Duodenal mucosa (tissue), 2 donors: ENCODE data around the gene HTRA3.

Experiments
- H3K27ac ChIP-seq: one replicate; pipeline ENCODE4 v1.7.0; 2013; ENCODE audit warnings: low read depth, low read length
- H3K27me3 ChIP-seq, 2 donors: one replicate each; pipeline ENCODE4 v1.7.0; 2013; ENCODE audit warnings: low read length in 2 of 2, control low read depth in 1 of 2; ENCODE audit not compliant: insufficient read depth in 2 of 2, control insufficient read depth in 1 of 2
- H3K36me3 ChIP-seq, 2 donors: one replicate each; pipeline ENCODE4 v1.7.0; 2013; ENCODE audit warnings: low read length in 2 of 2, control low read depth in 1 of 2; ENCODE audit not compliant: insufficient read depth in 2 of 2, control insufficient read depth in 1 of 2
- H3K4me1 ChIP-seq, 2 donors: one replicate each; pipeline ENCODE4 v1.7.0; 2013; ENCODE audit warnings: low read length in 2 of 2, control low read depth in 1 of 2; ENCODE audit not compliant: insufficient read depth in 2 of 2, control insufficient read depth in 1 of 2
- H3K4me3 ChIP-seq, 2 donors: one replicate each; pipeline ENCODE4 v1.7.0; 2013; ENCODE audit warnings: low read length in 2 of 2, low read depth in 1 of 2
- H3K9ac ChIP-seq, 2 donors: one replicate each; pipeline ENCODE4 v1.7.0; 2013; ENCODE audit warnings: low read length in 2 of 2, low read depth in 1 of 2
- H3K9me3 ChIP-seq, 2 donors: one replicate each; pipeline ENCODE4 v1.7.0; 2013; ENCODE audit warnings: low read length in 2 of 2, control low read depth in 1 of 2; ENCODE audit not compliant: control insufficient read depth in 1 of 2

The HTRA3 gene

DNA sequence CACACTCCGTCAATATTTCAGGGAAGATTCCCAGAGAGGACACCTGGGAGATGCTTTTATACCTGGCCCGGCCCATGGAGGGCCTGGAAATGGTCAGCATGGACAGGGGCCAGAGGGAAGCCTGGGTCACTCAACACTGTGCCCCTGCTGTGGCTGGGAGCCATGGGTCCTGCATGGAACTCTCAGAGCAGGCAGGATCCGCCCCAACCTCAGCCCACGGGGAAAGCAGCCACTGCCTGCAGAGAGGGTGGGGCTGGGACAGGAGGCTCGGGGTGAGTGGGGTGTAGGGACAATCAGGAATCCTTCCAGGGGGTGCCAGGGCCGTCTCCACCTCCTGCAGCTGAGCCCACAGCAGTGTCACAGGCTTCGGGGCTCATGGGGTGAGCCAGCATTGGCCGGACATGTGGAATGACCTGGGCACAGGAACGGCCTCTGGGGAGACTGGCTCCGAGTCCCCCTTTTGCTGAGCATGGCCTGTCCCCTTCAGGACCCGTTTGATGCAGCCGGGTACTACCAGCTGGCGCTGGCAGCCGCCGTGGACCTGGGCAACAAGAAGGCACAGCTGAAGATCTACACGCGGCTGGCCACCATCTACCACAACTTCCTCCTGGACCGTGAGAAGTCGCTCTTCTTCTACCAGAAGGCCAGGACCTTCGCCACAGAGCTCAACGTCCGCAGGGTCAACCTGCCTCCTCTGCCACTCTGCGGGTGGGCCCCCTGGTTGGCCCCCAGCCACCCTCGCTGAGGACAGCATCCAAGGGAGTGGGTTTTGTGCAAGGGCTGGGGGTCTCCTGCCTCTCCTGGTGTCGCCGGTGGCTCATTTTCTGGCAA, 29.1 kb upstream of the HTRA3 start:
- H3K4me1 ChIP-seq: peaks cover 0 to 10% of the 10 kb centered on the region in 2 donors
- peaks cover 0 to 7% of the 10 kb centered on the region in 2 donors for H3K36me3 ChIP-seq

DNA sequence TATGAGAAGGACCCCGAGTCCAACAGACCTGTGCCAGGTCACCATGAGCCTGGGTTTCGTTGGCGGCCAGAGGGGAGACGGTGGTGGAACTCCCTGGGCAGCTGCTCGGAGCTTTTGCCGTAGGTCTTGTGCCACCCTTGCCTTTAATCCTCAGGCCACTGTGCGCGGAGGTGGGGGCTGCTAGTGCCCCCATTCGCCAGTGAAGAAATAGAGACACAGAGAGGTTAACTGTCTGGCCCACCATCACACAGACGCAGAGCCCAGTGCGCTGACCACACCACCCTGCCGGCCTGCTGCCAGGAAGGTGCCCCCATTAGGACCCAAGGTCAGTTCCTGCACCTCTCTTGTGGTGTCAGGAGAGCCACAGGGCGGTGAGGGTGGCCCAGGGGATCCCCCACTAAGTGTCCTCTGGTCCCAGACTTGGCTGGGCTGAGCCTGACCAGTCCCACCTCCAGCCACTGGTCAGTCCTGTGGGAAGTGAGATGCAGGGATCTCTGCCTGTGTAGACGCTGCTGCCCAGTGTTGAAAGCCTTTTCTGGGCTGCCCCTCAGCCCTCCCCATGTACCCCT, 28.3 kb upstream of the HTRA3 start:
- H3K36me3 ChIP-seq: peaks cover 0 to 7% of the 10 kb centered on the region in 2 donors

More for the DNA sequence above, 29.1 kb upstream of the HTRA3 start:
- Histone ChIP-seq H3K27me3 (no peaks in the 10 kb centered on the region), H3K27ac (no peak overlapping the region), H3K9ac (no peak overlapping the region), H3K4me3 (no peak overlapping the region), H3K9me3 (no peaks in the 10 kb centered on the region)

DNA sequence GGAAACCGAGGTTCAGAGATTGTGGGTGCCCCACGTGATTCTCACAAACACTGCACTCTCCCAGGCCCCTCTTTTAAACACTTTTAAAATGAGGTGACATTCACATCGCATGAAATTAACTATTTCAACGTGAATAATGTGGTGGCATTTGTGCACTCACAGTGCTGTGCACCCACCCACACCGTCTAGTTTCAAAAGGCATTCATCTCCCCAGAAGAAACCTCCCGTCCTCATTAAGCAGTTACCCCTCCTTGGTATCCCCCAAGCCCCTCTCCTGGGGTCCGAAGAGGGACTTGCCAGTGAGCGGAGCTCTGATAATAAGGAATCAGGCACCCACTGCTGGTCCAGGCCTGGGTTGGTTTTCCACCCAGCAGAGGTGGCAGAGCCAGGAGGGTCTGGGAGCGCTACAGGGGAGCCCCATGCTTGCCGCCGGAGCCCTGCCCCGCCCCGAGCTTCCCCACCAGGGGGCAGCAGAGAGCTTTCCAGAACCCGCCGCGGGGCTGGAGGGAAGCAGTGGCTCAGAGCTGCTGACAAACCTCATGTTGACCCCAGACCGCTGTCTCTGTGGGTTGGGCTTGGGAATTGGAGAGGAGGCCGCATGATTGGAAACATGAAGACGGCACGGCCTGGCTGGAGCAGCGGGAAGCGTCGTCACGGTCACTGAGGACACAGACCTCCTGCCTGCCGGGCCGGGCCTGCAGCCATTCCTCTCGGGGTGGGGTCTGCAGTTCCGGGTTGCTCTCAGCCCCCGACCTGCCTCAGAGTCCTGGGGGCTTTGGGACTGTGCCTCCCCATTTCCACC, 27.5 kb upstream of the HTRA3 start:
- peaks cover 0 to 7% of the 10 kb centered on the region in 2 donors for H3K36me3 ChIP-seq
- H3K27me3 ChIP-seq: no peaks in the 10 kb centered on the region
- no peaks in the 10 kb centered on the region for H3K9me3 ChIP-seq
- H3K4me3 ChIP-seq: no peak overlapping the region
- no peak overlapping the region for H3K27ac ChIP-seq
- no peak overlapping the region for H3K9ac ChIP-seq
- H3K4me1 ChIP-seq: peaks cover 0 to 10% of the 10 kb centered on the region in 2 donors

More for the DNA sequence above, 28.3 kb upstream of the HTRA3 start:
- Histone ChIP-seq H3K27ac (no peak overlapping the region), H3K9me3 (no peaks in the 10 kb centered on the region), H3K27me3 (no peaks in the 10 kb centered on the region), H3K4me3 (no peak overlapping the region), H3K9ac (no peak overlapping the region), H3K4me1 (peaks cover 0 to 10% of the 10 kb centered on the region in 2 donors)

DNA sequence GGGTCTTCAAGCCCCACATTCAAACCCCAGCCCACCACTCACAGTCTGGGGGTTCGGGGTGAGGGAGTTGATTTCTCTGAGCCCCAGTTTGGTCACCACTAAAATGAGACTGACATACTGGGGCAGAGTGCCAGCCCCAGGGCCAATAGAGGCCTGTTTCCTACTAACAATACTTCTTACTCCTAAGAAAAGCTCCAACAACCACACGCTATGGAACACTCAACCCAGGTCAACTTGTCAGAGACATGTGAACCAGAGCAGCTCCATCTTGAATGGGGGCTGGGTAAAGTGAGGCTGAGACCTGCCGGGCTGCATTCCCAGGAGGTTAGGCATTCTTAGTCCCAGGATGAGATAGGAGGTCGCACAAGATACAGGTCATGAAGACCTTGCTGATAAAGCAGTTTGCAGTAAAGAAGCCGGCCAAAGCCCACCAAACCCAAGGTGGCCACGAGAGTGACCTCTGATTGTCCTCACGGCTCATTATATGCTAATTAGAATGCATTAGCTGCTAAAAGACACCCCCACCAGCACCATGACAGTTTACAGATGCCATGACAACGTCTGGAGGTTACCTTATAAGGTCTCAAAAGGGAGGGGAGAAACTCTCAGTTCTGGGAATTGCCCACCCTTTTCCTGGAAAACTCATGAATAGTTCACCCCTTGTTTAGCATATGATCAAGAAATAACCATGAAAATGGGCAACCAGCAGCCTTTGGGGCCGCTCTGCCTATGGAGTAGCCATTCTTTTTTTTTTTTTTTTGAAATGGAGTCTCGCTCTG, 26.6 kb upstream of the HTRA3 start:
- H3K27ac ChIP-seq: no peak overlapping the region
- peaks cover 4 to 10% of the 10 kb centered on the region in 2 donors for H3K4me1 ChIP-seq
- peaks cover 0 to 7% of the 10 kb centered on the region in 2 donors for H3K36me3 ChIP-seq
- no peaks in the 10 kb centered on the region for H3K27me3 ChIP-seq
- no peak overlapping the region for H3K4me3 ChIP-seq
- no peaks in the 10 kb centered on the region for H3K9me3 ChIP-seq
- no peak overlapping the region for H3K9ac ChIP-seq

DNA sequence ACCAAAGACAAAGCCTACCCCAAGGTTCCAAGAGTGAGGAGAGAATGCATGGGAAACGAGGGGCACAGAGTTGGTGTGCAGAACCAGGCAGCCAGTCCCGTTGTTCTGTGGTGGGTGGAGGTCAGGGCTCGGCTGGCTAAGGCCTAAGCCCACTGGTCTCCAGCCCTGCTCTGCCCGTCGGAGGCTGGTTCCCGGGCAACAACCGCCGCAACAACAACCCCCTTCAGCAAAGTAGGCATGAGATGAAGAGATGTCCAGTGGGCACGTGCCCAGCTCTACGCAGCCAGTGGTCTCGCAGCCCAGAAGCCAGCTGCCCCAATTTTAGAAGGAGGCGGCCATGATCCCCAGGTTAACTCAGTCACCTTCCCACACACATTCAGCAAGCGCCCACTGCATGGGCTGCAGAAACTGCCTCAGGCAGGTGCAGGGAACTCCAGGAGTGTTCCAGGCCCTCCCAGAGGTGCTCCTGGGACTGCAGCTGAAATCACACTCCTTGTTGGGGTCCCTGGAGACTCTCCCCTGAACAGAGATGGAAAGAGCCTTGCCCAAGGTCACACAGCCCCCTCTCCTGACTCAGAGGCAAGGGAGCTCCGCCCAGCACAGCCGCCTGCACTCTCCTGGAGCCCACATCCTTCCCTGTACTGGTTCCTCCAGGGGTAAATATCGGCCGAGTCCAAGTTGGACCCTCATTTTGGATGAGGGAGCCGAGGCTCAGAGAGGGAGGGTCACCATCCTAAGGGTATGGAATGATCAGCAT, 25.4 kb upstream of the HTRA3 start:
- H3K4me1 ChIP-seq: peaks cover 2 to 4% of the 10 kb centered on the region in 2 donors
- H3K9me3 ChIP-seq: no peaks in the 10 kb centered on the region
- H3K9ac ChIP-seq: no peak overlapping the region
- H3K4me3 ChIP-seq: no peak overlapping the region
- no peak overlapping the region for H3K27ac ChIP-seq
- peaks cover 0 to 4% of the 10 kb centered on the region in 2 donors for H3K36me3 ChIP-seq
- no peaks in the 10 kb centered on the region for H3K27me3 ChIP-seq

DNA sequence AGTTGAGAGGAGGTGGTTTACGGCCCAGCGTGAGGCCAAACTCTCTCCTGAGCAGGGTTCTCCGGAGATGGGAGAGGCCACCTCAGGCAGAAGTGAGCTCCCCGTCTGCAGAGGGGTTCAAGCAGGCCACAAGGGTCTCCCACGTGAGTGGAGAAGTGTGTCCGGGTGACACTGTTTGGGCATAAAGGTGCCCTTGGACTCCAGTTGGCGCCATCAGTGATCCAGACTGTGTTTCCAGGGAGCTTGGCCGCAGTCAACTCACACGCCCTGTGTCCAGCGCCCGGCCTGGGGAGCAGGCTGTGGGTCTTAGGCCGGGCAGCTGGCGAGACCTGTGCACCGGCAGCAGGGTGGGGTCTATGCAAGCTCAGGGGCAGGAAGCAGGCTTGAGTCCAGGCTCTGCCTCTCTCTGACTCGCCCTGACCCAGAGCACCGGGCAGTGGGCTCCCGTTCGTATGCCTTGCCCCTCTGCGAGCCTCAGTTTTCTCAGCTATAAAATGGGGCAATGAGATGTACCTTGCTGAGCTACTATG, 24.6 kb upstream of the HTRA3 start:
- no peak overlapping the region for H3K27ac ChIP-seq

DNA sequence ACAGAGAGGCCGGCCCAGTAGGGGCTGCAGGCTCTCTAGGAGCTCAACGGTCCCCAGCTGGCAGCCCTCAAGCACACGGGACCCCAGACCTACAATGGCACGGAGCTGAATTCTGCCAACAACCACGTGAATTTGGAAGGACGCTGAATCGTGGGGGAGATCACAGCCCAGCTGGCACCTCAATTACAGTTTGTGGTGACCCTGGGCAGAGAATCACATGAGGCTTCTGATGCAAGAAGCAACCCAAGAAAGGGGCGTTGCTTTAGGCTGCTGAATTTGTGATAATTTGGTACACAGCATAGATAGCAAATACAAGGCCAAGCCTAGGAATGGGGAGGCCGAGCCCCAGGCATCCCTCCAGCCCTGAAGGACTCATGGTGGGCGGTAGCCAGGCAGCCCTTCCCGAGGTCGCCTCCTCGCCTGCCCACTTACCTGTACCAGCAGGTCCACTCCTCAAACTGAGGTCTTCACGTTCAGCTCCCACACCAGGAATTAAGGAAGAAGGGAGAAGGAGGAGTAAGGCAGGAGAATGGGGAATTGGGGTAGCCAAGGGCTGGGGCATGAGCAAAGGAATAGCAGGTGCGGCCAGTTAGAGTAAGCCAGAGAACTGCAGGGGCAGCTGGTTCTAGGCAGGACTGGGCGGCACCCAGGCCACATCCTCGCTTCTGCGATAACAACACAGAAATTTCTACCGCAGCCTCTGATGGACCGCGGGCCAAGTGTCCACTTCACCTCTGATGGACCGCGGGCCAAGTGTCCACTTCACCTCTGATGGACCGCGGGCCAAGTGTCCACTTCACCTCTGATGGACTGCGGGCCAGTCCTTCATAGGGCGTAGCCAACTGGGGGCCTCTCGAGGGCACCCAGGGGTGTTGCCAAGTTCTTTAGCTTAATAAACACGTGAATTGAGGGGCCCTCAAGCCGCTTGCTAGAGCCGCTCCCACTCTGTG, 23.4 kb upstream of the HTRA3 start:
- H3K4me1 ChIP-seq: peaks cover 0 to 4% of the 10 kb centered on the region in 2 donors
- H3K9me3 ChIP-seq: no peaks in the 10 kb centered on the region
- H3K27ac ChIP-seq: no peak overlapping the region
- no peaks in the 10 kb centered on the region for H3K27me3 ChIP-seq
- no peaks in the 10 kb centered on the region for H3K36me3 ChIP-seq
- no peak overlapping the region for H3K9ac ChIP-seq
- H3K4me3 ChIP-seq: no peak overlapping the region

More for the DNA sequence above, 24.6 kb upstream of the HTRA3 start:
- Histone ChIP-seq H3K9ac (no peak overlapping the region), H3K36me3 (no peaks in the 10 kb centered on the region), H3K4me1 (peaks cover 0 to 4% of the 10 kb centered on the region in 2 donors), H3K9me3 (no peaks in the 10 kb centered on the region), H3K27me3 (no peaks in the 10 kb centered on the region), H3K4me3 (no peak overlapping the region)

DNA sequence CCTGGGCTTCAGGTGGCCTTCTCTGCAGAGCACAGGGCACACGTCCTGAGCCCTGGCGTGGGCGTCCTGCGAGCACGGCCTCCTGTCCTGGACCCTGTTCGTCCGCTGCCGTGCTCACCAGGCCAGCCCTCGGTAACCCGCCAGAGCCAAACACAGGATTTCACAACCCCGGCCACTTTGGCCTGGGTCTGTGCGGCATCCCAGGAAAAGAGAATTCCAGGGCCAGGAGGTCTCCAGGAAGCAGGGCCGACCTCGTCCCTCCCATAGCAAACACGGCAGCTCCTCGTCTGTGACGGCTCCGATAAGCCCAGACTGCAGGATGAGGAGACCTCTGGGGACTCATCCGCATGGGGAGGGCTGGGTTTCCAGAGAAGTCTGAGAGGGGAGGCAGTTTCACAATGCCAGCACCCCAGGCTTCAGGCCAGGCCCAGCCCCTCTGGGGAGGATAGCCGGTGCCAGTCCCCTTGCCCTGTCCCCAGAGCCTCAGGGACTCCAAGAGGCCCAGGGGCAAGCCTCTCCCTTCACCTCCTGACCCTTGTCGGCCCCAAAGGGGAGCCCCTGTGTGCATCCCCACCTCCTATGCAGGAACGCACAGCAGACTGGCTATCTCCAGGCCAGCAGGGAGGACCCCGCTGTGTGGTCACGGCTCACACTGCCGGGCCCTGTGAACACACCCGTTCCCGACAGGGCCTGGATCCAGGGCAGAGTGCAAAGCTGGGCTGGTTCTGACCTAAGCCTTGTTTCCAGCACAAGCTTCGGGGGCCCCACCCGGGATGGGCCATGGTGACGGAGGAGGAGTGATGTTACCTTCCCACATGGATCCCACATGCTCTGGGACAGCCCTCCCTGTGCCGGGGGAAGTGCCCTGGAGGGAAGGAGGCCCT, 22.3 kb upstream of the HTRA3 start:
- Histone ChIP-seq H3K4me3 (no peak overlapping the region), H3K36me3 (no peaks in the 10 kb centered on the region), H3K27me3 (no peaks in the 10 kb centered on the region), H3K9ac (no peak overlapping the region), H3K4me1 (peaks cover 0 to 4% of the 10 kb centered on the region in 2 donors), H3K27ac (peak overlapping the region; percentile 18), H3K9me3 (no peaks in the 10 kb centered on the region)
